Heart right ventricle (tissue), 16 donors: ENCODE results near the gene ZCCHC2. TPM values are rescaled to one million over a fixed set of nuclear protein-coding genes. Genes with fewer than 3 reads are reported as not detected.

Source experiments
- ATAC-seq, 8 donors: fragments of 200-7000 bp; cut with Tn5 transposase; one replicate each; pipeline ENCODE4 v1.9.1; 2020; ENCODE audit warnings: mild to moderate bottlenecking in 8 of 8, moderate library complexity in 8 of 8, moderate number of reproducible peaks in 1 of 8
- DNase-seq, 2 donors: peaks; one replicate each; pipeline ENCODE4 v3.0.0-alpha.2; 2020
- H3K27ac ChIP-seq, 10 donors: fragments of 200-600 bp; sonication (generic) in 2 of 10; one replicate each; pipeline versions ENCODE4 v1.5.0 to v1.8.0; 2020 to 2022; ENCODE audit warnings: mild to moderate bottlenecking in 3 of 10
- H3K27me3 ChIP-seq, 7 donors: fragments of 200-600 bp; one replicate each; pipeline ENCODE4 v1.8.0; 2021 to 2022; ENCODE audit warnings: mild to moderate bottlenecking in 2 of 7
- H3K36me3 ChIP-seq, 9 donors: fragments of 200-600 bp; sonication (generic) in 1 of 9; one replicate each; pipeline versions ENCODE4 v1.5.0 to v1.8.0; 2020 to 2022; ENCODE audit warnings: mild to moderate bottlenecking in 2 of 9
- H3K4me1 ChIP-seq, 9 donors: fragments of 200-600 bp; sonication (generic) in 1 of 9; one replicate each; pipeline versions ENCODE4 v1.5.0 to v1.8.0; 2020 to 2022; ENCODE audit warnings: mild to moderate bottlenecking in 4 of 9
- H3K4me3 ChIP-seq, 10 donors: fragments of 200-600 bp; sonication (generic) in 2 of 10; one replicate each; pipeline versions ENCODE4 v1.5.0 to v1.8.0; 2020 to 2022; ENCODE audit warnings: mild to moderate bottlenecking in 7 of 10, moderate library complexity in 2 of 10
- H3K9me3 ChIP-seq, 11 donors: fragments of 200-600 bp in 10 of 11; sonication (generic) in 2 of 11; one replicate each; pipeline versions ENCODE4 v1.5.0 to v1.8.0; 2013 to 2022; ENCODE audit warnings: mild to moderate bottlenecking in 2 of 11, control low read depth in 1 of 11, moderate library complexity in 1 of 11
- CTCF ChIP-seq, 9 donors: fragments of 200-600 bp; sonication (generic) in 2 of 9; IDR thresholded peaks; one replicate each; pipeline versions ENCODE4 v1.5.0 to v1.8.0; 2021 to 2022; ENCODE audit warnings: antibody characterized with exemption in 9 of 9, mild to moderate bottlenecking in 5 of 9, moderate library complexity in 1 of 9
- WGBS, 2 donors: extraction: QIAGEN DNeasy Blood & Tissue Kit; methylation state at CpG; one replicate each; pipeline ENCODE4 v1.1.7; 2013; ENCODE audit warnings: inconsistent platforms in 1 of 2; 5-methylcytosine and 5-hydroxymethylcytosine counted together
- intact Hi-C, 10 donors: fragments of 100-400 bp; cut with DNase I; formaldehyde crosslinking; loops; one replicate each; pipeline versions ENCODE4 v1.11.1 to v1.14.2; 2022
- polyA plus RNA-seq, 2 donors: library from polyadenylated mRNA; stranded (reverse); fragments of 200-250 nt; gene quantifications; one replicate each; pipeline ENCODE4 v1.2.3, GENCODE V29; 2013
- total RNA-seq, 10 donors: library from RNA; stranded (reverse); fragmentation: NEBNext Ultra II Directional in 3 of 10; extraction: Animal tissue kit (Norgen Biotek cat#: 25700) in 3 of 10; gene quantifications; one replicate each; pipeline versions ENCODE4 v1.2.1 to v1.2.4, GENCODE V29; 2021 to 2023
- donor health status: Arrhythmogenic right ventricular cardiomyopathy.
- donor health status: ischemic (EF 13 %, LVEDD 7.1; RV severe dilation, severe dysfunction).
- donor health status: healthy with polysubstance abuse.
- donor health status: DM: no; HTN: yes; CAD: no.
- donor health status: DM: no; HTN: no; CAD: no.
- donor health status: ischemic (EF 25% LVEDD 6.9; RV normal size, moderate dysfunction).
- donor health status: ischemic (EF 25% LVEDD 5.7; RV mildly dilated, moderate dysfunction).
- donor health status: healthy.
- donor health status: DM: yes; HTN: yes; CAD: no.
- donor health status: Ischemic cardiomyopathy.
- donor health status: ischemic (EF 35%, LVEDD 5.7; RV mildly dilated, moderate dysfunction).
- donor health status: nonischemic (EF 11% LVEDD 7.7; RV severe dilation, severe dysfunction).
- donor health status: DM: yes; HTN: yes; CAD: no.
- donor health status: PGD.
- donor health status: ischemic (EF 29% LVEDD 5.4; RV normal size, mild dysfunction).
- donor health status: nonischemic (EF 23%, LVEDD 6.1; RV moderate dilation, normal function).

ZCCHC2 gene
- total and polyA plus RNA-seq, 12 donors: 7.0 to 45.3 (median 19.1) TPM

GRCh38 chr18:62531931-62532330 is 9.1 kb downstream of the ZCCHC2 start:
- H3K4me1 ChIP-seq: peaks cover 0 to 67% (median 42%) of the 10 kb centered on the region in 9 donors
- no peak for TF ChIP-seq CTCF (IDR thresholded peaks at IDR 0.05)
- WGBS, 2 donors: 98 to 99% methylated on average over 9 of the region's 9 CpGs
- DNase-seq (no peak), ATAC-seq (no peak)
- no peaks in the 10 kb centered on the region for H3K36me3 ChIP-seq
- H3K27me3 ChIP-seq: no peaks in the 10 kb centered on the region
- intact Hi-C loops: no loop called here
- no peak overlapping the region for H3K4me3 ChIP-seq
- no peaks in the 10 kb centered on the region for H3K9me3 ChIP-seq
- H3K27ac ChIP-seq: no peak overlapping the region

- H3K4me1 ChIP-seq: peaks cover 0 to 37% (median 26%) of the 10 kb centered on the region in 9 donors
- H3K36me3 ChIP-seq: peaks cover 0 to 18% (median 3%) of the 10 kb centered on the region in 9 donors
- no peak for TF ChIP-seq CTCF (IDR thresholded peaks at IDR 0.05)
- ATAC-seq (no peak), DNase-seq (no peak)
- H3K9me3 ChIP-seq: no peaks in the 10 kb centered on the region
- H3K4me3 ChIP-seq: no peak overlapping the region
- H3K27ac ChIP-seq: no peak overlapping the region
- no peaks in the 10 kb centered on the region for H3K27me3 ChIP-seq
- intact Hi-C loops: no loop called here
- WGBS, 2 donors: 95 to 97% methylated on average over 7 of the region's 7 CpGs
These were observed 13.2 kb downstream of the ZCCHC2 start for GRCh38 chr18:62536005-62536404.

- Histone ChIP-seq H3K27ac (no peak overlapping the region), H3K27me3 (no peaks in the 10 kb centered on the region), H3K36me3 (peaks cover 0 to 31% (median 8%) of the 10 kb centered on the region in 9 donors), H3K4me1 (peaks cover 0 to 24% (median 20%) of the 10 kb centered on the region in 9 donors), H3K4me3 (no peak overlapping the region), H3K9me3 (no peaks in the 10 kb centered on the region)
- no peak for DNase-seq
- WGBS, 2 donors: 98% methylated on average over 8 of the region's 8 CpGs
- ATAC-seq: no peak
- TF ChIP-seq CTCF (IDR thresholded peaks at IDR 0.05): no peak
- intact Hi-C loops: no loop called here
These were observed 14.4 kb downstream of the ZCCHC2 start for GRCh38 chr18:62537042-62537894.

GRCh38 chr18:62537946-62538345 is 15.1 kb downstream of the ZCCHC2 start:
- Histone ChIP-seq H3K27me3 (no peaks in the 10 kb centered on the region), H3K36me3 (peaks cover 0 to 38% (median 13%) of the 10 kb centered on the region in 9 donors), H3K27ac (no peak overlapping the region), H3K9me3 (no peaks in the 10 kb centered on the region), H3K4me1 (peaks cover 0 to 23% (median 17%) of the 10 kb centered on the region in 9 donors), H3K4me3 (no peak overlapping the region)
- ATAC-seq: no peak
- no peak for DNase-seq
- intact Hi-C loops: no loop called here
- no peak for TF ChIP-seq CTCF (IDR thresholded peaks at IDR 0.05)
- 96 to 97% methylated on average over 4 of the region's 4 CpGs for WGBS, 2 donors
